Fibroblast of lung (primary cell): ENCODE data around the gene PPP4C. TPM values are rescaled to one million over a fixed set of nuclear protein-coding genes. Genes with fewer than 3 reads are reported as not detected.

Experiments
- DNase-seq, 2 donors: peaks; one replicate each; pipeline versions ENCODE4 v3.0.0 to v3.0.0-alpha.2; 2010; ENCODE audit warnings: low read depth in 2 of 2
- H2AFZ ChIP-seq: 2 replicates; pipeline ENCODE4 v1.5.1; 2012; ENCODE audit warnings: low read length, control low read depth, inconsistent platforms
- H3K27ac ChIP-seq: 2 replicates; pipeline ENCODE4 v1.5.1; 2011; ENCODE audit warnings: low read length, control low read depth; ENCODE audit not compliant: insufficient read depth
- H3K27me3 ChIP-seq: 2 replicates; pipeline ENCODE4 v1.5.1; 2011; ENCODE audit warnings: mild to moderate bottlenecking, low read length; ENCODE audit not compliant: control insufficient read depth, insufficient read depth
- H3K36me3 ChIP-seq: 2 replicates; pipeline ENCODE4 v1.5.1; 2011; ENCODE audit warnings: low read length; ENCODE audit not compliant: control insufficient read depth, insufficient read depth
- H3K4me1 ChIP-seq: 2 replicates; pipeline ENCODE4 v1.5.1; 2011; ENCODE audit warnings: low read length; ENCODE audit not compliant: control insufficient read depth, insufficient read depth; ENCODE audit errors: extremely low read depth
- H3K4me2 ChIP-seq: 2 replicates; pipeline ENCODE4 v1.5.1; 2011; ENCODE audit warnings: low read length, control low read depth; ENCODE audit not compliant: insufficient read depth; ENCODE audit errors: extremely low read depth
- H3K4me3 ChIP-seq, 4 experiments: fragments of 200-600 bp in 1 of 4; sonication (generic) in 1 of 4; replicated peaks in 1 of 4; 2 replicates each; pipeline ENCODE4 v1.5.1; 2011 to 2016; ENCODE audit warnings: low read length in 4 of 4, low read depth in 3 of 4, mild to moderate bottlenecking in 3 of 4, control low read depth in 2 of 4, inconsistent platforms in 1 of 4, mixed read lengths in 1 of 4; ENCODE audit not compliant: insufficient read depth in 1 of 4; ENCODE audit errors: control extremely low read depth in 1 of 4
- H3K79me2 ChIP-seq: 2 replicates; pipeline ENCODE4 v1.5.1; 2012; ENCODE audit warnings: mild to moderate bottlenecking, low read length, inconsistent platforms; ENCODE audit not compliant: control insufficient read depth, insufficient read depth
- H3K9ac ChIP-seq: 2 replicates; pipeline ENCODE4 v1.5.1; 2011; ENCODE audit warnings: mild to moderate bottlenecking, low read length, control low read depth; ENCODE audit not compliant: insufficient read depth
- H3K9me3 ChIP-seq: 2 replicates; pipeline ENCODE4 v1.5.1; 2012; ENCODE audit warnings: low read depth, low read length; ENCODE audit not compliant: control insufficient read depth, insufficient read depth
- H4K20me1 ChIP-seq: 2 replicates; pipeline ENCODE4 v1.5.1; 2011; ENCODE audit warnings: low read length; ENCODE audit not compliant: control insufficient read depth, insufficient read depth; ENCODE audit errors: extremely low read depth
- EZH2 ChIP-seq: IDR thresholded peaks from 2 replicates; pipeline ENCODE4 v1.5.1; 2012; ENCODE audit warnings: low read length, control low read depth, mild to moderate bottlenecking; ENCODE audit errors: missing control alignments
- polyA plus RNA-seq, 2 donors: library from polyadenylated mRNA; depleted of rRNA in 1 of 2; stranded (reverse) in 1 of 2; unstranded in 1 of 2; fragments of >200 nt; gene quantifications; 2 replicates each; pipeline ENCODE4 v1.2.1, GENCODE V29; 2011 to 2012; ENCODE audit warnings: missing spikeins in 1 of 2
- total RNA-seq: library from RNA; depleted of rRNA; stranded (reverse); fragments of >200 nt; gene quantifications from 2 replicates; pipeline ENCODE4 v1.2.1, GENCODE V29; 2014
- TF ChIP-seq, protein P1 (sequence below), 2 donors: IDR thresholded peaks in 1 of 2; conservative IDR thresholded peaks in 1 of 2; 1 replicate in 1 of 2; 2 replicates in 1 of 2; pipeline ENCODE4 v1.5.1; 2011 to 2012; ENCODE audit warnings: low read length in 2 of 2, control low read depth in 1 of 2, inconsistent platforms in 1 of 2, low read depth in 1 of 2, mild to moderate bottlenecking in 1 of 2

Gene PPP4C
- total and polyA plus RNA-seq, 2 donors (not counting 1 experiment from before 2014, with no cell fraction given) = 116 to 147 TPM

DNA sequence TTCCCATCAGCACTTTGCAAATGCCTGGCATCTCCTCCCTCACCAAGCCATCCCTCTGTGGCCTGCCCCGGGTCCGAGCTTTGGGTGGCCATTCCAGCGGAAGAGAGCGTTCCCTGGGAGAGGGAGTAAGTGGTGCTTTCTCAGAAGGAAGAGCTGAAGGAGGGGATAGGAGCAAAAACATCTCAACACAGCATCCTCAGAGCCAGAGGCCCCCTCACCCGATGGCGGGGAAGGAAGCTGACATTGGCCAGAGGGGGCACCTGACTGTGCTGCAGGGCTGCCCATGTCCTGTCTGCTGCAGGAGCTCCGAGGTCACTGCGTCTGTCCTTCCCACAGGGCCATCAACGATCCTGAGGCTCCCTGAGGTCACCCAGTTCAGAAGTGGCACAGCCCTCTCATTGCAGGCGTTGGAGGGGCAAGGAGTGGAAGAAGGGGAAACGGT is 44.3 kb upstream of the PPP4C start:
- peak; percentile 89 for TF ChIP-seq EZH2
- TF ChIP-seq, protein P1, sequence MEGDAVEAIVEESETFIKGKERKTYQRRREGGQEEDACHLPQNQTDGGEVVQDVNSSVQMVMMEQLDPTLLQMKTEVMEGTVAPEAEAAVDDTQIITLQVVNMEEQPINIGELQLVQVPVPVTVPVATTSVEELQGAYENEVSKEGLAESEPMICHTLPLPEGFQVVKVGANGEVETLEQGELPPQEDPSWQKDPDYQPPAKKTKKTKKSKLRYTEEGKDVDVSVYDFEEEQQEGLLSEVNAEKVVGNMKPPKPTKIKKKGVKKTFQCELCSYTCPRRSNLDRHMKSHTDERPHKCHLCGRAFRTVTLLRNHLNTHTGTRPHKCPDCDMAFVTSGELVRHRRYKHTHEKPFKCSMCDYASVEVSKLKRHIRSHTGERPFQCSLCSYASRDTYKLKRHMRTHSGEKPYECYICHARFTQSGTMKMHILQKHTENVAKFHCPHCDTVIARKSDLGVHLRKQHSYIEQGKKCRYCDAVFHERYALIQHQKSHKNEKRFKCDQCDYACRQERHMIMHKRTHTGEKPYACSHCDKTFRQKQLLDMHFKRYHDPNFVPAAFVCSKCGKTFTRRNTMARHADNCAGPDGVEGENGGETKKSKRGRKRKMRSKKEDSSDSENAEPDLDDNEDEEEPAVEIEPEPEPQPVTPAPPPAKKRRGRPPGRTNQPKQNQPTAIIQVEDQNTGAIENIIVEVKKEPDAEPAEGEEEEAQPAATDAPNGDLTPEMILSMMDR (conservative IDR thresholded peaks at IDR 0.05 in 1 of 2, IDR thresholded peaks at IDR 0.05 in 1 of 2; ENCODE audit: low read depth in 1 of 2, low read length in 2 of 2) = no peak
- Histone ChIP-seq H3K27ac (no peak overlapping the region), H3K4me2 (no peak overlapping the region), H3K9me3 (no peaks in the 10 kb centered on the region), H4K20me1 (no peaks in the 10 kb centered on the region), H3K36me3 (no peaks in the 10 kb centered on the region), H3K4me3 (no peak overlapping the region), H3K27me3 (peaks cover 37% of the 10 kb centered on the region), H2AFZ (no peak overlapping the region), H3K9ac (no peak overlapping the region), H3K79me2 (no peaks in the 10 kb centered on the region), H3K4me1 (peaks cover 2% of the 10 kb centered on the region)
- no peak for DNase-seq

DNA sequence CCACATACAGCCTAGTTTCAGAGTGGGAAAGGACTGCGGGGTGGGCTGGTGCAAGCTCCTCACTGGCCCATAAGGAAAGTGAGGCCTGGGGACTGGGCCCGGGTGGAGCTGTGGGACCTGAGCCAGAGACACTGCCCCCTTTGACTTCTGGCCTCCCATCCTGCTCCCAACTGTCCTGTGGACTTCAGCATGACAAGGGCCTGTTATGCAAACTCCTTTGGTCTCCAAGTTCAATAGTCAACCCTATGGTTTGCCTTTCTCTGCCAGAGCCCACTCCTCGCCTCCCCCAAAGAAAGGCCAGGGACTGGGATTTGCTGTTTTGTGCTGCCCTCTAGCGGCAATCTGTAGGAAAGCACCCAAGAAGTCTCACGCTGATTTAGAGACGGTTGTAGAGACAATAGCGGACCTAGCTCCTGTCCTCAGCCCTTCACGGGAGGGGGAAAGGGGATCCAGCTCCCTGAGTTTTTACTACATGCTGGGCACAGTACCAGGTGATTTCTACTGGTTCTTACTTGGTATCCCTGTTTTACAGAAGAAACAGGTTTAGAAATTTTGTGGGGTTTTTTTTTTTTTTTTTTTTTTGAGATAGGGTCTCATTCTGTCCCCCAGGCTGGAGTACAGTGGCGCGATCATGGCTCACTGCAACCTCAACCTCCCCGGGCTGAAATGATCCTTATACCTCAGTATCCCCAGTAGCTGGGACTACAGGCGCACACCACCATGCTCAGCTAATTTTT is 43.5 kb upstream of the PPP4C start:
- no peak overlapping the region for H3K4me2 ChIP-seq
- H3K79me2 ChIP-seq = no peaks in the 10 kb centered on the region
- H3K27ac ChIP-seq = no peak overlapping the region
- no peaks in the 10 kb centered on the region for H3K36me3 ChIP-seq
- no peaks in the 10 kb centered on the region for H4K20me1 ChIP-seq
- no peak for TF ChIP-seq EZH2
- TF ChIP-seq, protein P1 (conservative IDR thresholded peaks at IDR 0.05 in 1 of 2, IDR thresholded peaks at IDR 0.05 in 1 of 2; ENCODE audit: low read depth in 1 of 2, low read length in 2 of 2) = peak; percentile 82 to 91
- no peak overlapping the region for H2AFZ ChIP-seq
- no peak overlapping the region for H3K4me3 ChIP-seq
- H3K9ac ChIP-seq = no peak overlapping the region
- H3K4me1 ChIP-seq = peaks cover 2% of the 10 kb centered on the region
- H3K27me3 ChIP-seq = peaks cover 36% of the 10 kb centered on the region
- H3K9me3 ChIP-seq = no peaks in the 10 kb centered on the region
- DNase-seq = peak; percentile 42 to 70

GRCh38 chr16:30033270-30033669 is 42.5 kb upstream of the PPP4C start:
- Histone ChIP-seq H4K20me1 (no peaks in the 10 kb centered on the region), H2AFZ (no peak overlapping the region)

More at GRCh38 chr16:30033270-30033669, 42.5 kb upstream of the PPP4C start:
- Histone ChIP-seq H3K27ac (no peak overlapping the region), H3K36me3 (no peaks in the 10 kb centered on the region), H3K4me1 (peaks cover 2% of the 10 kb centered on the region), H3K4me3 (no peak overlapping the region), H3K4me2 (no peak overlapping the region), H3K79me2 (no peaks in the 10 kb centered on the region), H3K9ac (no peak overlapping the region), H3K9me3 (no peaks in the 10 kb centered on the region), H3K27me3 (peaks cover 27% of the 10 kb centered on the region)
- TF ChIP-seq EZH2 = no peak
- TF ChIP-seq, protein P1 (conservative IDR thresholded peaks at IDR 0.05 in 1 of 2, IDR thresholded peaks at IDR 0.05 in 1 of 2; ENCODE audit: low read depth in 1 of 2, low read length in 2 of 2) = no peak
- DNase-seq = peak in 1 of 2 donors; percentile 23
